SK-N-DZ (cell line): Measurements from ENCODE around the gene RPL41.
"Not testable (repeated sequence)": the region's sequence is repeated elsewhere in the genome, so short reads cannot be mapped to it uniquely, and the experiment has no call there.

Source experiments
- DNase-seq: peaks from one replicate; pipeline ENCODE4 v3.0.0-alpha.2; 2015; ENCODE audit warnings: low spot score

The RPL41 gene

GRCh38 chr12:56154818-56155217 is 38.4 kb downstream of the RPL41 start:
- no peak for DNase-seq

- no peak for DNase-seq
Measured at GRCh38 chr12:56155256-56155845, 38.9 kb downstream of the RPL41 start.

- not testable (repeated sequence) for DNase-seq
Measured at GRCh38 chr12:56156464-56157200, 40.2 kb downstream of the RPL41 start.

- peak; percentile 88 for DNase-seq
Measured at GRCh38 chr12:56157201-56158028, 41.0 kb downstream of the RPL41 start.

- DNase-seq = peak; percentile 98
Measured at GRCh38 chr12:56158029-56158925, 41.8 kb downstream of the RPL41 start, which contains the start of gene MYL6. Gene MYL6 (plus strand): TSS chr12:56158359. CDS start chr12:56158402, 43 bp downstream.

GRCh38 chr12:56158926-56159461 is 42.6 kb downstream of the RPL41 start:
- peak; percentile 76 for DNase-seq

- DNase-seq = no peak
Measured at GRCh38 chr12:56159482-56160192, 43.2 kb downstream of the RPL41 start.

- no peak for DNase-seq
Measured at GRCh38 chr12:56160193-56160763, 43.8 kb downstream of the RPL41 start.

GRCh38 chr12:56160894-56161689 is 44.7 kb downstream of the RPL41 start:
- DNase-seq = no peak

- no peak for DNase-seq
Measured at GRCh38 chr12:56161690-56162351, 45.4 kb downstream of the RPL41 start.

- no peak for DNase-seq
Measured at GRCh38 chr12:56162468-56163290, 46.2 kb downstream of the RPL41 start.

GRCh38 chr12:56163533-56164344 is 47.3 kb downstream of the RPL41 start:
- no peak for DNase-seq

- no peak for DNase-seq
Measured at GRCh38 chr12:56164345-56164729, 47.9 kb downstream of the RPL41 start.

GRCh38 chr12:56165369-56165768 is 48.9 kb downstream of the RPL41 start:
- DNase-seq = no peak
